GM18519 (cell line): ENCODE data around the gene TAGLN2.

Experiments
- ATAC-seq: cut with Tn5 transposase; IDR thresholded peaks from one replicate; pipeline ENCODE4 v1.9.1; 2021; ENCODE audit warnings: mild to moderate bottlenecking, moderate library complexity; ENCODE audit not compliant: unreplicated experiment, low FRiP score

The TAGLN2 gene

DNA sequence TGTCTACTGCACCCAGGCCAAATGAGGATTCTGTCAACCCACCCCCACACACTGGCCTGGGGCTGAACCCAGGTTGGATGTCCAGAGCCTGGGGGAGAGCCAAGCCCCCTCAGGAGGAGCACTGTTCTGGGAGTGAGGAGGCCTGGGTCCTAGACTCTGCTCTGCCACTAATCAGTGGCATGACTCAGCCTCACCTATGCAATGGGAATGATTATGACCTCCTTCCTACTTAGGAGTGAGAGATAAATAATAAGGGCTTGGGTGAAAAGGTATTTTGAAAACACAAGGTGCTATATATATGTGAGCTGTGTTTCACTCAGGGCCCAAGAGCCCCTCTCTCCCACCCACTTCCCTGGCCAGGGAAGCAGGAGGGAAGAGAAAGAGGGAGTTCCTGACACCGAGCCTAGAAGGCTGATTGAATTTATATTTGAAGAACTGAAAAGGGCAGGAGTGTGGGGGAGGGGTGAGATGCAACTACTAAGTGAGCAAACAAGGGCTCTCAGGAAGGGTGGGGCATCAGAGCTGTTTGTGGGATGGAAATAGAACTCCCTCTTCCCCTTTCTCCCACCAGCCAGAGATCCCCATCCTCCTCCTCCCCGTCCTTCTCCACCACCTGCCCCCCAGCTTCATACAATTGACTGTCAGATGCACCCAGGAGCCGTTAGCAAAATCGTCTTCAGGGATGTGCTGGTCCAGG lies 11.9 kb upstream of the TAGLN2 start:
- no peak for ATAC-seq

GRCh38 chr1:159936273-159936904 lies 11.1 kb upstream of the TAGLN2 start:
- no peak for ATAC-seq

GRCh38 chr1:159935719-159936272 lies 10.5 kb upstream of the TAGLN2 start:
- ATAC-seq = no peak

DNA sequence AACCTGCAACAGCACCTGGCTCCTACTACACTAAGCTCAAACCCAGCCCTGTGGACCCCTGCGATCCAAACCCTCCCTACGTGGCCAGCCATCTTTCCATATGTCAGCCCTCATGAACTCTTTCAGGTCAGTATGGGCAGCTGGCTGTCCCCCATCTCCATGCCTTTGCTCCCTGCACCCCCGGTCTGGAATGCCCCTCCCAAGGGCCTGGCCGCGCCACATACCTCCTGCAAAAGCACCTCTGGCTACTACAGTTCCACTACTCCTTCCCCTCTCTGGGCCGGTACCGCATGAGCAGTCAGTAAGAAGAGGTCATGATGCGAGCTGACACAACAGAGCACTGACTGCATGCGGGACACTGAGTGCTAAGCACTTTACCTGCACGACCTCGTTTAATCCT lies 10.0 kb upstream of the TAGLN2 start:
- no peak for ATAC-seq

DNA sequence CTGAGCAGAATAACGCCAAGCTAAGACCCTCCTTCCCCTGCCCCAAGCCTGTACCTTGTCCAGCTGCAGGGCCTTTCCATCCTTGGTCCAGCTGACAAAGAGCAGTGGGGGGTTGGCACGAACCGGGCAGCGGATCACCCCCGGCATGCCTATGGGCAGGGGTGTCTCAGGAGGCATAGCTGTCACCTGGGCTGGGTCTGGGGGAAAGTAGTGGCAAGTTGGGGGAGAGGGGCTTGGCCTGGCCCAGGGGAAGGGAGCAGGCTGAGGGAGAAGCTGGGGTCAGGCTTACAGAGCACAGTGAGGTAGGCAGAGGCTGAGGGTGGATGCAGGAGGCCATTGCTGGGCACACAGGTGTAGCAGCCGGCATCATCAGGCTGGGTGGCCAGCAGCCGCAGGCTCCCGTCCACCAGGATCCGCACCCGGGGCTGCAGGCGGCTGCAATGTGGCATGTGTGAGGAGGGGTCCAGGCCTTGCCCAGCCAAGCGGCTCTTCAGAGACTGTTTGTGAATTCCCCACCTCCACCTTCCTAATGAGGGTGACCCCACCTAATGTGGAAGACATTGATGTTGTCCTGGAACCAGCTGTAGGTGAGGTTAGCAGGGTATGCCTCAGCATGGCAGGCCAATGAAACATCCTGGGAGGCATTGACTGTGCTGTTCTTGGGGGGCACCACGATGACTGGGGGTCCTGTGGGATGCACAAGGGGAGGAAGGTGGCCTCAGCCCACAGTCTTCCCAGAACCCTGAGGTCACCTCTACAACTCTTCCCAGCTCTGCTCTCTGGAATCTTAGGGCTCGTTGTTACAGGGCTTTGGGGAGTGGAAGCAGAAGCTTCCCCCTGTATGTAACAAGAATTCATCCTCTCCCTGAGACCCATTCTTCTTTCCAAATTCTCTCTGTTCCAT lies 9.1 kb upstream of the TAGLN2 start:
- ATAC-seq = no peak

DNA sequence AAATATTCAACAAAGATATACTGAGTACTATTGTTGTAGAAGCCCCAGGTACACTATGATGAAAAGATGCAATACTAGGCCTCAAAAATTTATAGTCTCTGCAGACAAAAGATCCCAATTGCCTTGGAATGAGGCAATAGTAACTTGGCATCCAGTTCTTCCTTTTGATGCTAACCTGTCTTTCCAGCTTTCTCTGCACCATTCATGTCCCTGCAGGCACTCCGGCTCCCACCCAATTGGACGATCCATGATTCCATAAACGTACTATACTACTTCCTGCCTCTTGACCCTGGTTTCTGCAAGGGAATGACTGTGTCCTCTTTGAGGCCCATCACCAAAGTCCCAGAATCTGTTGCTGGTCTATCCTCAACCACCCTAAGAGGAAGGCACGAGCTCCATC lies 8.0 kb upstream of the TAGLN2 start:
- ATAC-seq = no peak

GRCh38 chr1:159932296-159933285 lies 7.3 kb upstream of the TAGLN2 start:
- no peak for ATAC-seq

DNA sequence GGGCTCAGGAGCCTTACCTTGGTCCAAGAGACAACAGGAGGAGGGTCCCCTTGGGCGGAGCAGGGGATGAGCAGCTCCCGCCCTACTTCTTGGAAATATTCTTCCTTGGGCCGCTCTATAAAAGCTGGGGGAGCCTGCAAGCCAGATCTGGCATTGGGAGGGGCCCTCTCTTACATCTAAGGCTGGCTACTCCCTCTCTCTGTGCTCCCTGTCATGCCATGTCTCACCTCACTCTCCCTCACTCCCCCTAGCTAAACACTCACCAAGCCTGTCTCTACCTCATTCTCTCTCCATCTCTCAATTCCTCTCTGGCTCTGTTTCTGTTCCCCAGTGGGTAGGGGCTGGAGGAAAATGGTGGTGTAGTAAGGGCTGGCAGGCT lies 6.5 kb upstream of the TAGLN2 start:
- ATAC-seq = no peak

DNA sequence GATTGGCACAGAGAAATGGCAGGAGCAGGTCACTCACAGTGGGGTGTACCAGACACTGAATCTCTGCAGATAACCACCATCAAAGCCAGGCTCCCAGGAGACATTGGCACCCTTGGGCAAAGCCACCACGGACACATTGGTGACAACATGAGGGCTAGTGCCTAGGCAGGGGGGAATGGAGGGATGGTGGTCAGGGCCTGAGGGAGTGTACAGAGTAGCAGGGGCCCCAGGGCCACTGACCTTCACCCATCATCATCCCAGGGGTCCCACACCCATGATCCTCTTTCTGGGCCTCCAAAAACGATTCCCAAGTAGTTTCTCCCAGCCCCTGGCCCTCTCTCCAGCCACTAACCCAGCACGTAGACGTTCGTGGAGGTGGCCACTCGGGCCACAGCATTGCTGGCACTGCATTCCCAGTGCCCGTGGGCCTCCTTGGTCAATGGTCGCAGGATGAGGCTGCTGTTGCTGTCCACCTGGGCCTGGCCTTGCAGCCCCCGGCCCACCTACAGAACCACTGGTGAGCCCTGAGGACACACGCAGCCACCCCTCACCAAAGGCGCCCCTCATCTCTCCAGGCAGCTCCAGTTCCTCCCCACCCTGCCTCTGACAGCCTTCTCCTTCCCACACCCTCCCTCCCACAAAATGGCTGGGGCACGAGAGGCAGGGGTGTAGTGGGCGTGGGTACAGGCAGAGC lies 5.9 kb upstream of the TAGLN2 start:
- no peak for ATAC-seq

- ATAC-seq = no peak
Observed at GRCh38 chr1:159930634-159931033, 5.3 kb upstream of the TAGLN2 start.

DNA sequence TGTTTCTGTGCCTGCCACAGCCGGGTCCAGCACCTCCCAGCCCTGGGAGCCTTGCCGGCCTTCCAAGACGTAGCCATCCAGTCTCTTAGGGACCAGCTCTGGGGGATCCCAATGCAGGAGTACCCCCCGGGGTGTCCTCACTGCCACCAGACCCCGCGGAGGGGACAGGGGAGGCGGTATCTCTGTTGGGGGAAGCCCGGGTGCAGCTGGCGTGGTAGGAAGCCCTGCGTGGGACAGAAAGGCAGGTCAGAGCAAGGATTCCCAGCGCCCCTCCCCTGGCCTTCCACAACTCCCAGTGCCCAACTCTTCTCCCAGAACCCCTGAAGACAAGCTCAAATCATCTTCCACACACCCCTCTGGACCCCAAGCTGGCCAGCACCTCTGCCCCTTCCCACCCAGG lies 4.9 kb upstream of the TAGLN2 start:
- no peak for ATAC-seq

- no peak for ATAC-seq
Observed at GRCh38 chr1:159929155-159930051, 4.1 kb upstream of the TAGLN2 start.

DNA sequence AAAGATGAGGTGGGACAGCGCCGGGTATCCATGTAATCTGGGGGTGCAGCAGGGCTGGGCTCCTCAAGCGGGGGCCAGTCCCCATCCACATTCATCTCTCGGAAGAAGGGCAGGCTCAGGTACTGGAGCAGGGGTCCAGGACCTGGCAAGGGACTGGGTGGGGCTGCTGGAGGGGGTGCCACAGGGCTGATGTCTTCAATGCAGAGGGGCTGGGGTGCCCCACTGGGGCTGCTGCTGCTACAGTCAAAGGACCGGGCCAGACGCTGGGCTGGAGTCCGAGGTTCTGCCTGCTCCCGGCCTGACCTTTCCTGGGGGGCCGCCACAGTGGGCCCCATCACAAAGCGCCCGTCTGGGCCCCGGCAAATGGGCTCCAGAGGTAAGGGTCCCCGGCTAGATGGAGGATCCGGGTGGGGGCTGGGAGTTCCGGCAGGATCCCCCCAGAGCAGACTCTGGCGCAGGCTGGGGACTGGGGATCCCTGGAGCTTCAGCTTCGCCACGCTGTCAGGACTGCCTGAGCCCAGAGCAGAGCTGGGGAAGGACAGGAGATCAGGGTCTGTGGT lies 3.3 kb upstream of the TAGLN2 start:
- ATAC-seq = no peak

DNA sequence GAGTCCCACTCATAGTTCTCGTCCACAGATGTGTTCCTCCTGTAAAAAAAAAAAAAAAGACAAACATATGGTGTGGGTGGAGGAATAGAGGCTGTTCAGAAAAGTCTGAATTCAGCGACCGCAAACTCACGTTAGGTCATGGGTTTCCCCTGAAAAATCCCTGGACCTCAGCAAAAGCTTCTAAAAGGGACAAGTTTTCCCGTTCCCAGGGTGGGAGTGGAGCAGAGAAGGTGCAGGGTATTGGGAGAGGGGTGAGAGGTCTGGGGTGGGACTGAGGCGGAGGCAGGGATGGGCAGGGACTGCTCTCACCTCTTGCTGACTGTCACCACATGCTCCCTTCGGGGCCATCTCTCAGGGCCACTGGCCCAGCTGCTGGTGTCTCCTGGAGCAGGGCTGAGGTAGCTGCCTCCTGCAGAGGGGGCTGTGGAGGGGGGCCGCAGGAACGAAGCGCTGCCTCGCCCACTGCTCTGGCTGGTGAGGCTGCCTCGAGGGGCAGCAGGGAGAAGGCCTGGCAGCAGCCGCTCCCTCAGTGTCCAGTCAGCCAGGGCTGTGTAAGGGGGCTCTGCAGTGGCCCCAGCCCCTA lies 2.6 kb upstream of the TAGLN2 start:
- ATAC-seq = no peak

GRCh38 chr1:159927211-159927848 lies 2.0 kb upstream of the TAGLN2 start:
- ATAC-seq = no peak

DNA sequence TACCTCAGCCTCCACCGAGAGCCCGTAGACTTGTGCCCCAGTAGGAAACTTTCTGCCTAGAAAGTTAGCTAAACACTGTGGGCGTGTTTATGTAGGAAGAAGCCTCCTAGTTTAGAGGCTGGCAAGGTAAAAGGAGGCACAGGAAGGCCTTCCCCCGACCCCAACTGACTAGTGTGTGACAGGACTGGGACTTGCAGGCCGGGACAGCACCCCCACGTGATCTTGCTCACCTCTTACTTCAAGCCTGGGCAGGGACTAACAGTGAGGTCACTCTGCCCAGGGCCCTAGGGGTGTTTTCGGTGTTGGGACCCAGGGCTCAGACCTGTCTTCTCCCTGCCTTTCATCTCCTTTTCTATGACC lies 392 bp upstream of the TAGLN2 start:
- ATAC-seq = no peak

DNA sequence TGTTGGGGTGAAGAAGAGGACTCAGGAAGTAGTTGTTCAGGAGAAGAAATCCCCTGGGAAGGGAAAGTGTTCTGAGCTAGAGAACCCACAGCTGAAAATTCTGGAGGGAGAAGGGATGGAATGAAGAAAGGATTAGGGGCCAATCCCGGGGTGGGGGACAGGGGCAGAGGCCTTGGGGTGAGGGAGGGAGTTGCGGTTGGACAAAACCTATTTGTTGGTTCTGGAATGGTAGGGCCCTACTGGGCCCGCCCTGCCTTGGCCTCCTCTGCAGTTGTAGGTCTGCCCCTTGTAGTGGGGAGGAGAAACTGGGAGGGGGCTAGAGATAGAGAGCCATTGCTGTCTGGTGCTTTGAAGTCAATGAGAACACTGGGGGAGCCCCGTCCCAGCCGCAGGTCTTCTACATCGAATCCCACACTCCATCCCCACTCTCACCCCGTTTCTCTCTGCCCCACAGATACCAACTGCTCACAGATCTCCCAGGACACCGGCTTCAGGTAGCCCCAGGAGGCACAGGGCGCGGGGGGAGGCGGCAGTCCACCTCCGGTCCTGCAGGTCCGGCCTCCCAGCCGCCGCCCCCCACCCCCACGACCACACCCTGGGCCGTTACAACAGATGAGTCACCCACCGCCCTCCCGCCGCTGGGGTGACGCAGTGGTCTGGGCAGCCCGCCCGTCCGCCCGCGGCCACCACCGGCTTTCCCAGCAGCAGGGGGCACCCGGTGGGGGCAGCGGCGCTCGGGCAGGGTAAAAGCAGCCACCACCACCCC lies 1.1 kb downstream of the TAGLN2 start:
- no peak for ATAC-seq
